T-cell (primary cell): ENCODE results near the gene ACP5. TPM values are rescaled to one million over a fixed set of nuclear protein-coding genes. Genes with fewer than 3 reads are reported as not detected.

Experiments used
- ATAC-seq, 4 experiments: fragments of 200-7000 bp in 3 of 4; fragments of 150-1000 bp in 1 of 4; cut with Tn5 transposase; replicated peaks in 1 of 4; 1 replicate in 3 of 4; 2 replicates in 1 of 4; pipeline ENCODE4 v1.10.0; 2021; ENCODE audit warnings: moderate library complexity in 3 of 4, mild to moderate bottlenecking in 2 of 4, moderate number of reproducible peaks in 1 of 4
- CTCF ChIA-PET, 2 donors: fragments of 300-600 bp; sonication (Branson Sonifier 250); formaldehyde crosslinking; loops; one replicate each; lab custom pipeline; 2022; ENCODE audit warnings: antibody characterized with exemption in 2 of 2; lab: Charles Lee
- POLR2A ChIA-PET, 2 donors: fragments of 300-600 bp; sonication (Branson Sonifier 250); formaldehyde crosslinking; loops; one replicate each; lab custom pipeline; 2022; ENCODE audit warnings: antibody characterized with exemption in 2 of 2; lab: Charles Lee
- DNase-seq, 35 experiments: peaks; one replicate each; pipeline versions ENCODE4 v3.0.0 to v3.0.0-alpha.2; 2013 to 2023
- H3K27ac ChIP-seq: one replicate; pipeline ENCODE4 v1.5.1; 2013; ENCODE audit warnings: low read length
- H3K27me3 ChIP-seq, 2 experiments: replicated peaks in 1 of 2; 1 replicate in 1 of 2; 2 replicates in 1 of 2; pipeline versions ENCODE4 v1.6.1 to v1.7.0; 2013; ENCODE audit warnings: low read length in 1 of 2, mixed read lengths in 1 of 2; ENCODE audit not compliant: control insufficient read depth in 2 of 2, insufficient read depth in 2 of 2; ENCODE audit errors: extremely low read depth in 1 of 2
- H3K36me3 ChIP-seq, 2 donors: 1 replicate in 1 of 2; 2 replicates in 1 of 2; pipeline versions ENCODE4 v1.6.1 to v1.7.0; 2013; ENCODE audit warnings: low read length in 1 of 2; ENCODE audit not compliant: control insufficient read depth in 2 of 2, insufficient read depth in 1 of 2; ENCODE audit errors: extremely low read depth in 1 of 2
- H3K4me1 ChIP-seq, 2 experiments: 1 replicate in 1 of 2; 2 replicates in 1 of 2; pipeline versions ENCODE4 v1.6.1 to v1.7.0; 2013; ENCODE audit warnings: low read length in 2 of 2, mixed read lengths in 1 of 2; ENCODE audit not compliant: insufficient read depth in 2 of 2, control insufficient read depth in 1 of 2; ENCODE audit errors: extremely low read depth in 1 of 2
- H3K4me3 ChIP-seq, 2 donors: 1 replicate in 1 of 2; 2 replicates in 1 of 2; pipeline versions ENCODE4 v1.5.1 to v1.7.0; 2013; ENCODE audit warnings: mild to moderate bottlenecking in 2 of 2, low read length in 1 of 2, moderate library complexity in 1 of 2; ENCODE audit not compliant: control insufficient read depth in 1 of 2; ENCODE audit errors: extremely low read depth in 1 of 2
- H3K9me3 ChIP-seq: 2 replicates; pipeline ENCODE4 v1.7.0; 2013
- H3K27ac Mint-ChIP-seq, 2 donors: one replicate each; pipeline ENCODE4 v1.8.0; 2020 to 2021; ENCODE audit warnings: mild to moderate bottlenecking in 2 of 2, mixed read lengths in 2 of 2
- H3K27me3 Mint-ChIP-seq, 2 donors: one replicate each; pipeline ENCODE4 v1.8.0; 2021 to 2022; ENCODE audit warnings: mixed read lengths in 2 of 2
- H3K36me3 Mint-ChIP-seq: one replicate; pipeline ENCODE4 v1.8.0; 2021; ENCODE audit warnings: mixed read lengths
- H3K4me1 Mint-ChIP-seq, 3 donors: one replicate each; pipeline ENCODE4 v1.8.0; 2020 to 2022; ENCODE audit warnings: mixed read lengths in 3 of 3, mild to moderate bottlenecking in 1 of 3
- H3K4me3 Mint-ChIP-seq, 3 donors: one replicate each; pipeline ENCODE4 v1.8.0; 2020 to 2022; ENCODE audit warnings: mild to moderate bottlenecking in 3 of 3, mixed read lengths in 3 of 3, moderate library complexity in 3 of 3
- H3K9me3 Mint-ChIP-seq, 3 donors: one replicate each; pipeline ENCODE4 v1.8.0; 2020 to 2022; ENCODE audit warnings: mixed read lengths in 3 of 3
- WGBS: methylation state at CpG from one replicate; pipeline ENCODE4 v1.1.5; 2013; ENCODE audit warnings: missing lambda C conversion rate; ENCODE audit not compliant: insufficient coverage; 5-methylcytosine and 5-hydroxymethylcytosine counted together
- total RNA-seq, 35 experiments: library from RNA in 6 of 35; stranded (reverse) in 6 of 35; fragments of 120-200 nt in 1 of 35; gene quantifications; one replicate each; pipeline versions ENCODE4 v1.2.1 to v1.2.4 and lab custom pipeline; 2013 to 2026

Gene ACP5
- total RNA-seq, 5 donors from 2014 or later (not counting 1 experiment from before 2014, with no cell fraction given): 16.2 to 29.8 (median 18.6) TPM

DNA sequence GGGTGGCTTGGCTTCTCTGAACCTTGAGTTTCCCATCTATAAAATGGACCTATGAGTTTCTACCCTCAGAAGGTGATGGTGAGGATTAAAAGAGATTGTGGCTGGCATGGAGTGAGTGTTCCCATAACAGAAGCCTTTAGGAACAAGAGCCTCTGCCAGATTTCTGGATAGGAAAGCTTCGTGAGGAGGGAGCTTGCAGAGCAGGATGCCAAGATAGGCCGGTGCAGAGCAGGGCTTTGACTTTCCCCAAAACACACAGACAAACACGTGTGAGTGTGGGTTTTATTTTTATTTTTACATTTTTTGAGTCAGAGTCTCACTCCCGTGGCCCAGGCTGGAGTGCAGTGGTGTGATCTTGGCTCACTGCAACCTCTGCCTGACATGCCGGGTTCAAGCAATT is 42.5 kb downstream of the ACP5 start:
- H3K9me3 Mint-ChIP-seq: no peaks in the 10 kb centered on the region
- ATAC-seq: no peak
- H3K36me3 ChIP-seq: no peaks in the 10 kb centered on the region
- H3K4me1 Mint-ChIP-seq: peaks cover 12 to 21% (median 21%) of the 10 kb centered on the region in 3 donors
- no peak overlapping the region for H3K27ac Mint-ChIP-seq
- H3K27ac ChIP-seq: no peak overlapping the region
- peaks cover 0 to 22% of the 10 kb centered on the region in 2 experiments for H3K27me3 ChIP-seq
- H3K9me3 ChIP-seq: no peaks in the 10 kb centered on the region
- H3K36me3 Mint-ChIP-seq: no peaks in the 10 kb centered on the region
- H3K4me1 ChIP-seq: peaks cover 0 to 15% of the 10 kb centered on the region in 2 experiments
- ChIA-PET POLR2A (interaction anchor here in 1 of 2 donors (0.6 kb wide), 1 partner anchor 150 kb away, joined by 4 read pairs; no protein-coding TSS in a partner anchor), CTCF (interaction anchor here in 1 of 2 donors (0.6 kb wide), 1 partner anchor 38 kb away, joined by 4 read pairs; no protein-coding TSS in a partner anchor)
- DNase-seq: no peak
- peaks cover 10 to 13% of the 10 kb centered on the region in 2 donors for H3K27me3 Mint-ChIP-seq
- H3K4me3 Mint-ChIP-seq: peak overlapping the region in 2 of 3 donors; percentile 48 to 81
- 71% methylated on average over 2 of the region's 5 CpGs for WGBS
- no peak overlapping the region for H3K4me3 ChIP-seq

DNA sequence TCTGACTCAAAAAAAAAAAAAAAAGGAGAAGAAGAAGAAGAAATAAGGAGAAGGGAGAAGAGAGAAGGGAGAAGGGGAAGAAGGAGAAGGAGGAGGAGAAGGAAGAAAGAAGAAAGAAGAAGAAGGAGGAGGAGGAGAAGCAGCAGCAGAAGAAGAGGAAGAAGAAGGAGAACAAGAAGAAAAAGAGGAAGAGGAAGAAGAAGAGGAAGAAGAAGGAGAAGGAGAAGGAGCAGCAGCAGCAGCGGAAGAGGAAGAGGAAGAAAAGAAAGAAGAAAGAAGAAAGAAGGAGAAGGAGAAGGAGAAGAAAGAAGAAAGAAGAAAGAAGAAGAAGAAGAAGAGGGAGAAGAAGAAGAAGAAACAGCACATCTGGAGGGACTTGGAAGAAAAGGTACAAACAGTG is 42.9 kb downstream of the ACP5 start:
- H3K36me3 Mint-ChIP-seq: no peaks in the 10 kb centered on the region
- ATAC-seq (no peak), DNase-seq (no peak)
- H3K4me1 ChIP-seq: peaks cover 0 to 13% of the 10 kb centered on the region in 2 experiments
- H3K27ac Mint-ChIP-seq: no peak overlapping the region
- peak overlapping the region in 1 of 3 donors; percentile 81 for H3K4me3 Mint-ChIP-seq
- WGBS: 50% methylated on average over 1 of the region's 1 CpG
- H3K27ac ChIP-seq: no peak overlapping the region
- ChIA-PET CTCF (no interaction called here), POLR2A (no interaction called here)
- no peak overlapping the region for H3K4me3 ChIP-seq
- no peaks in the 10 kb centered on the region for H3K9me3 Mint-ChIP-seq
- H3K9me3 ChIP-seq: no peaks in the 10 kb centered on the region
- H3K27me3 Mint-ChIP-seq: peaks cover 10 to 13% of the 10 kb centered on the region in 2 donors
- peaks cover 12 to 21% (median 21%) of the 10 kb centered on the region in 3 donors for H3K4me1 Mint-ChIP-seq
- H3K36me3 ChIP-seq: no peaks in the 10 kb centered on the region
- peaks cover 0 to 18% of the 10 kb centered on the region in 2 experiments for H3K27me3 ChIP-seq

DNA sequence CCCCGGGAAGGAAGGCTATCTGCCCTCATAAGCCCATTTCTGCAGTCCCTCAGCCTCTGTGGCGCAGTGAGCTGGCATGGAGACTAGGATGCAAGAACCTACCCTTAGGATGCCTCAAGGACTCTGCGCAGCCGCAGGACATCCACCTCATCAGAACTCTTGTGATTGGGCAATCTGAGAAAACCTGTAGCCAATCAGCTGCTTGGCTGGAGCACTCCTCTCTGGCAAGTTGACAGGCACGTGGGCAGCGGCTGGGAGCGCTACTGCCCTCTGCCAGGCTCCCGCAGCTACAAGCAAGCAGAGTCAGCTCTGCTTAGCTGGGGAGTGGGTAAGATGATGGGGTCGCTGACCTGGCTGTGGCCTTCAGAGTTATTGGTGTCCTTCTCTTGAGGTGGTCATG is 47.0 kb downstream of the ACP5 start:
- H3K4me3 ChIP-seq: no peak overlapping the region
- Mint-ChIP-seq H3K27me3 (no peaks in the 10 kb centered on the region), H3K9me3 (no peaks in the 10 kb centered on the region), H3K4me1 (peaks cover 22 to 31% (median 29%) of the 10 kb centered on the region in 3 donors), H3K36me3 (peaks cover 5% of the 10 kb centered on the region), H3K4me3 (no peak overlapping the region), H3K27ac (no peak overlapping the region)
- ATAC-seq: no peak
- peaks cover 6 to 20% of the 10 kb centered on the region in 2 experiments for H3K4me1 ChIP-seq
- no peaks in the 10 kb centered on the region for H3K27me3 ChIP-seq
- CTCF ChIA-PET: no interaction called here
- H3K36me3 ChIP-seq: peaks cover 0 to 4% of the 10 kb centered on the region in 2 donors
- no peak overlapping the region for H3K27ac ChIP-seq
- POLR2A ChIA-PET: no interaction called here
- WGBS: 36% methylated on average over 5 of the region's 9 CpGs
- DNase-seq: peak in 6 of 35 experiments; percentile 7 to 40 (median 16)
- no peaks in the 10 kb centered on the region for H3K9me3 ChIP-seq

DNA sequence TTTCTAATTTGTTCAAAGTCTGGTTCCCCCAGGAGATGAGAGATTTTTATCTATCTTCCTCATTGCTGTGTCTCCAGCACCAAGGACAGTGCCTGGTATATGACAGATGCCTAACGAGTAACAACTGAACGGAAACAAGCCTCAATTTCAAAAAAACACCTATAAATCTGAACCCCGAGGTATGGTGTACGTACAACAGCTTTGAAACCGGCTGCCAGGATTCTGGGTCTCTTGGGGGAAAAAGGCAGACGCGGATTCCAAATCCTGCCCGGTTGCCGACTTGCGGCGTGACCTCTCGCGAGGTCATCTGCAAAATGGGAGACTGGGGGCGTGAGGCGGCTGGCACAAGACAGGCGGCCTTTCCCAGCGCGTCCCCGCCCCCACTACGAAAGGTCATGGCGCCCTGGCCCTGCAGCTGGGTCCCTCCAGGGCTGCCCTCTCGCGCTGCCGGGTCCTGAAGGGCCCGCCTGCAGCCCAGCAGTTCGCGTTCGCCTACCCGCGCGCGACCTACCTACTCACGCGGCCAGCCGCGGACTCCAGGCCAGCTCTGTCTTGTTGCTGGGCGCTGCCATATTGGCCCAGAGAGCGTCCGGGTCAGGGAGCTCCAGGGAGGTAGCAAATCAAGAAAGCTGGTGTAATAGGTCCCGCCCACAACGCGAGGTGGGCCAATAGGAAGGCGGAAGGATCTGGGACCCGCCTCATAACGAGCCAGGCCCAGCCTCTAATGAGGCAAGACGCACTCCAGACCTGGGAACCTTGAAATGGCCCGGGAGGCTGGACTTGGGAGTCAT is 48.7 kb downstream of the ACP5 start, which contains the start of gene ECSIT:
ECSIT (minus strand) TSS at position 584 of the 791 bp plus-strand sequence. CDS start 9,964 bp downstream, outside the sequence.
- H3K36me3 ChIP-seq: peaks cover 0 to 4% of the 10 kb centered on the region in 2 donors
- peaks cover 6 to 20% of the 10 kb centered on the region in 2 experiments for H3K4me1 ChIP-seq
- Mint-ChIP-seq H3K4me1 (peaks cover 21 to 23% (median 22%) of the 10 kb centered on the region in 3 donors), H3K9me3 (no peaks in the 10 kb centered on the region), H3K27me3 (no peaks in the 10 kb centered on the region), H3K36me3 (peaks cover 5% of the 10 kb centered on the region), H3K4me3 (peak within 1 kb of the TSS; percentile 91 to 97 (median 95)), H3K27ac (peak within 1 kb of the TSS; percentile 90 to 95)
- H3K9me3 ChIP-seq: no peaks in the 10 kb centered on the region
- CTCF ChIA-PET: interaction anchor here in 1 of 2 donors (0.5 to 1.4 kb wide), 5 partner anchors 30 to 1039 kb away, joined by 3 to 6 read pairs (median 4); partner anchors contain the start of genes ELOF1 and ZNF491
- POLR2A ChIA-PET: interaction anchor here (0.5 to 0.7 kb wide), 3 partner anchors 24 to 630 kb away, joined by 4 to 8 read pairs (median 4); no protein-coding TSS in a partner anchor
- H3K4me3 ChIP-seq: peak within 1 kb of the TSS; percentile 85 to 96
- under 1% methylated on average over 45 of the region's 47 CpGs for WGBS
- no peaks in the 10 kb centered on the region for H3K27me3 ChIP-seq
- peak; percentile 99 to 100 (median 100) for ATAC-seq
- DNase-seq: peak; percentile 81 to 95 (median 90)
- H3K27ac ChIP-seq: peak within 1 kb of the TSS; percentile 87

Other genes with a start within 250 kb of the ACP5 start
- 1 to 10 TPM; 4.7 to 9.5 (median 8.8) TPM for gene RAB3D, start 238.0 kb downstream of the ACP5 start, total RNA-seq
- gene TMEM205, start 231.4 kb downstream of the ACP5 start, total RNA-seq: 10 to 100 TPM; 15.6 to 32.9 (median 27.0) TPM
- 10 to 100 TPM; 59.7 to 81.8 (median 69.6) TPM for gene CCDC159, start 231.1 kb downstream of the ACP5 start, total RNA-seq
- 10 to 100 TPM in 3 of 5 donors, 1 to 10 TPM in 2; 8.6 to 16.2 (median 10.7) TPM for gene PLPPR2, start 222.2 kb downstream of the ACP5 start, total RNA-seq
- gene SWSAP1, start 203.0 kb downstream of the ACP5 start, total RNA-seq: 1 to 10 TPM; 1.6 to 5.5 (median 4.3) TPM
- 10 to 100 TPM in 1 of 5 donors, 1 to 10 TPM in 4; 5.9 to 11.0 (median 6.7) TPM for gene EPOR, start 193.3 kb downstream of the ACP5 start, total RNA-seq
- gene RGL3, start 158.3 kb downstream of the ACP5 start, total RNA-seq: under 1 TPM in 3 of 5 donors, not detected in 2; 0.22 to 0.72 (median 0.50) TPM
- under 1 TPM in 1 of 5 donors, not detected in 4; 0.20 TPM for gene ODAD3, start 142.5 kb downstream of the ACP5 start, total RNA-seq
- 100 to 1,000 TPM; 248 to 382 (median 334) TPM for gene PRKCSH, start 142.0 kb downstream of the ACP5 start, total RNA-seq
- under 1 TPM in 1 of 5 donors, not detected in 4; 0.47 TPM for gene ELAVL3, start 96.6 kb downstream of the ACP5 start, total RNA-seq
- gene ZNF653, start 71.8 kb downstream of the ACP5 start, total RNA-seq: 10 to 100 TPM; 12.7 to 24.8 (median 22.2) TPM
- 10 to 100 TPM; 28.8 to 52.0 (median 48.4) TPM for gene ECSIT, start 48.5 kb downstream of the ACP5 start, total RNA-seq
- gene CNN1, start 38.8 kb downstream of the ACP5 start, total RNA-seq: under 1 TPM in 3 of 5 donors, not detected in 2; 0.26 to 0.96 (median 0.51) TPM
- gene ELOF1, start 18.4 kb downstream of the ACP5 start, total RNA-seq: 10 to 100 TPM; 38.3 to 48.2 (median 46.6) TPM
- gene ZNF627, start 19.8 kb upstream of the ACP5 start, total RNA-seq: 10 to 100 TPM in 3 of 5 donors, 1 to 10 TPM in 2; 5.6 to 11.9 (median 10.6) TPM
- 1 to 10 TPM; 2.3 to 6.4 (median 4.8) TPM for gene ZNF823, start 161.3 kb upstream of the ACP5 start, total RNA-seq
- 10 to 100 TPM in 3 of 5 donors, 1 to 10 TPM in 2; 4.8 to 18.4 (median 16.0) TPM for gene ZNF441, start 189.4 kb upstream of the ACP5 start, total RNA-seq
- 1 to 10 TPM in 4 of 5 donors, under 1 TPM in 1; 0.77 to 3.5 (median 2.3) TPM for gene ZNF491, start 220.9 kb upstream of the ACP5 start, total RNA-seq
- 10 to 100 TPM in 4 of 5 donors, 1 to 10 TPM in 1; 6.3 to 19.8 (median 17.7) TPM for gene ZNF440, start 236.6 kb upstream of the ACP5 start, total RNA-seq